Measurements from ENCODE around the gene RRN3. TPM values are rescaled to one million over a fixed set of nuclear protein-coding genes. Genes with fewer than 3 reads are reported as not detected.
"Not testable (repeated sequence)": the region's sequence is repeated elsewhere in the genome, so short reads cannot be mapped to it uniquely, and the experiment has no call there.

The RRN3 gene
- total RNA-seq, 1 donor from 2014 or later, result 39.4 TPM

DNA sequence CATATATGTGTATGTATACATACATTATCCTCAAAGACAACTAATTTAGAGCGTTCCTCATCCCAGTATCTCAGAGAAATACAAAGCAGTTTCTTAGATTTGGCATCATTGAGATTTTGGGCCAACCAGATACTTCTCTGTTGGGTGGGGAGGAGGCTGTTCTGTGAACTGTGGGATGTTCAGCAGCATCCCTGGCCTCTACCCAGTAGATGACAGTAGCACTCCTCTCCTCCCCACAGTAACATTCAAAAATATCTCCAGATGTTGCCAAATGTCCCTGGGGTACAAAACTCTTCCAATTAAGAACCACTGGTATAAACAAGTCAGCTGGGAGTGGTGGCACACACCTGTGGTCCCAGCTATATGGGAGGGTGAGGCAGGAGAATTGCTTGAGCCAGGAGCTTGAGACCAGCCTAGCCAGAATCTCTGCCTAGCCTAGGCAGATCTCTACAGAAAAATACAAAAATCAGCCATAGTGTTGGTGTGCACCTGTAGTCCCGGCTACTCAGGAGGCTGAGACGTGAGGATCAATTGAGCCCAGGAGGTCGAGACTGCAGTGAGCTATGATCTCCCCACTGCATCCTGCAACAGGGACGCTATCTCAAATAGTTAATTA is 6.4 kb upstream of the RRN3 start:
- not testable (repeated sequence) for DNase-seq (ENCODE audit: low spot score)

DNA sequence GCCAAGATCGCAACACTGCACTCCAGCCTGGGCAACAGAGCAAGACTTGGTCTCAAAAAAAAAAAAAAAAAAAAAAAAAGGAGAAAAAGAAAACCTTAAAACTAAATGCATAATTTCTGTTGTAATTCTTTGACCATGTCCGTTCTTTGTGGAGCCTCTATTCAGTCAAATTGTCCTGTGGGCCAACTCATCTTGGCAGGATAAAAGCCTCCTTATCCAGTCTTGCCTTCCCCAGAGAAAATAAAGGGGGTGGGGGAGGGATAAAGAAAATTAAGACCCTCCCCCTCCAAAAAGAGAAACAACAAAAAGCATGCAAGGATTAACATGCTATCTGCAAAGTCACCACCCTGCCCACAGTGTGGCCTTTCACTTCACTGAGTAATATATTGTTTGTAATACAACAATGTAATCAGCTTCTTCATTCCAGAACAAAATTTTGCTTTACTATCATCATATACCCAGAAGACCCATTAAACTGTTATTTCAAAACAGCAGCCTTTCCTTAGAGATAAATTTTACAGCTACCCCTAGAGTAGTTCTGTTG is 5.4 kb upstream of the RRN3 start:
- DNase-seq (ENCODE audit: low spot score), result not testable (repeated sequence)

DNA sequence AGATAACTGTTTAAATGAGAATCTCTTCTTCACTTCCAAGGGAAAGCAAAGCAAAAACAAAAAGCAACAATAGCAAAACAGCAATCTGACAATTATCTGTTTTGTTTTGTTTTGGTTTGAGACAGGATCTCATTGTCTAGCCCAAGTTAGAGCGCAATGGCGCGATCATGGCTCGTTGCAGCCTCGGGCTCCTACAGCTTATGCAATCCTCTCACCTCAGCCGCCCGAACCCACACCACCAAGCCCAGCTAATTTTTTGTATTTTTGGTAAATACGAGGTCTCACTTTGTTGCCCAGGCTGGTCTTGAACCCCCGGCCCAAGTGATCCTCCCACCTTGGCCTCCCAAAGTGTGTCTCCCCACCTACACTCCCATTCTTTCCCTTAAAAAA is 2.5 kb upstream of the RRN3 start:
- DNase-seq (ENCODE audit: low spot score), result not testable (repeated sequence)

GRCh38 chr16:15093571-15093954 is 509 bp downstream of the RRN3 start:
- DNase-seq (ENCODE audit: low spot score), result not testable (repeated sequence)

- DNase-seq (ENCODE audit: low spot score), result not testable (repeated sequence)
Observed at GRCh38 chr16:15090663-15091269, 3.3 kb downstream of the RRN3 start.

DNA sequence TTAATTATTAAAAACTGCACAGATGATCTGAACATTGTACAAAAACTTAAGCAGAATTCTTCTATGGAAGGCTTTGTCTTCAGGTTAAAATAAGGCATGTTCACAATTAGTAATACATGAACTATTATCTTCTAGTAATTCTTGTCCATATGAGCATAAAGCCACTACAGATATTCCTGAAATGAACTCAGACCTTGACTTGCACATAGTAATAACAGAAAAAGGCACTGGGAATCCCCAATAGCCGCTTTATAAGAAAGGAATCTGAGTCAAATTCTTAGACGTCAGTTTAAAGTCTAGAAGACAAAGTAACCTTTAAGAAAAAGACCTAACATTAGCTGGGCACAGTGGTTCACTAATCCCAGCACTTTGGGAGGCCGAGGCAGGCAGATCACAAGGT is 11.3 kb downstream of the RRN3 start:
- not testable (repeated sequence) for DNase-seq (ENCODE audit: low spot score)

DNA sequence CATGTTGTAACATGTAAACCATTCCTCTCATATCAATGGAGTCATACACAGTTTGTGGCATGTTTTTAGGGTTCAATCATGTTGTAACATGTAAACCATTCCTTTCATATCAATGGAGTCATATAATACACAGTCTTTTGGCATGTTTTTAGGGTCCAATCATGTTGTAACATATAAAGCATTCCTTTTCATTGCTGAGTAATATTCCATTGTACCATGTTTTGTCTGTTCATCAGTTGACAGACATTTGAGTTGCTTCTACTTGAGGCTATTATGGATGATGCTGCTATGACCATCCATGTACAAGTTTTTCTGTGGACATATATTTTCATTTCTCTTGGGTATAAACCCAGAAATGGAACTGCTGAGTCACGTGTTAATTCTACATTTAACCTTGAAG is 13.2 kb downstream of the RRN3 start:
- not testable (repeated sequence) for DNase-seq (ENCODE audit: low spot score)

DNA sequence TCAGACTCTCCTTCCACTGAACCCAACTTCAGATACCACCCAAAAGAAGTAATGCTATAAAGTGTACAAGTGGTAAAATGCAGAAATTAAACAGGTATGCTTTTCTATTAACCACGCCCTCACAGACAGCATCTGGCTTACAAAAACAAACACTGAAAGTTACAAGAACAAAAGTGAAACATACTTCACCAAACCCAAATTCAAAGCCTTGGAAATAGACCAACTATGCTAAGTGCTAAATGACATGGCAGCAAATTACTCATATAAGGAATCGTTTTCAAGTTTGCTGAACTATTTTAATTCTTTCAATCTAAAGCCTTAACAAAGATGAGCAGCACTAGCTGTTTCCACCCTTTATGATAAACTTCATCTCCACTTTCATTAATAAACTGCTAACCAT is 17.9 kb downstream of the RRN3 start:
- DNase-seq (ENCODE audit: low spot score), result not testable (repeated sequence)

DNA sequence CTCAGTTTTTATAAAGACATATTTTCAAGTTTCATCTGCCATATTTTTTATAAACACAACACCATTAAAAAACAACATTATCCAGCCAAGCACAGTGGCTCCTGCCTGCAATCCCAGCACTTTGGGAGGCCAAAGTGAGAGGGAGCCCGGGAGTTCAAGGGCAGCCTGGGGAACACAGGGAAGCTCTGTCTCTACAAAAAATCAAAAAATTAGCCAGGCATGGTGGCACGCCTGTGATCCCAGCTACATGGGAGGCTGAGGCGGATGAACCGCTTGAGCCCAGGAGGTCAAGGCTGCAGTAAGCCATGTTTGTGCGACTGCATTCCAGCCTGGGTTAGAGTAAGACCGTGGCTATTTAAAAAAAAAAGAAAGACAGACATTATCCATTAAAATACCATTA is 21.0 kb downstream of the RRN3 start:
- no peak for DNase-seq (ENCODE audit: low spot score)

DNA sequence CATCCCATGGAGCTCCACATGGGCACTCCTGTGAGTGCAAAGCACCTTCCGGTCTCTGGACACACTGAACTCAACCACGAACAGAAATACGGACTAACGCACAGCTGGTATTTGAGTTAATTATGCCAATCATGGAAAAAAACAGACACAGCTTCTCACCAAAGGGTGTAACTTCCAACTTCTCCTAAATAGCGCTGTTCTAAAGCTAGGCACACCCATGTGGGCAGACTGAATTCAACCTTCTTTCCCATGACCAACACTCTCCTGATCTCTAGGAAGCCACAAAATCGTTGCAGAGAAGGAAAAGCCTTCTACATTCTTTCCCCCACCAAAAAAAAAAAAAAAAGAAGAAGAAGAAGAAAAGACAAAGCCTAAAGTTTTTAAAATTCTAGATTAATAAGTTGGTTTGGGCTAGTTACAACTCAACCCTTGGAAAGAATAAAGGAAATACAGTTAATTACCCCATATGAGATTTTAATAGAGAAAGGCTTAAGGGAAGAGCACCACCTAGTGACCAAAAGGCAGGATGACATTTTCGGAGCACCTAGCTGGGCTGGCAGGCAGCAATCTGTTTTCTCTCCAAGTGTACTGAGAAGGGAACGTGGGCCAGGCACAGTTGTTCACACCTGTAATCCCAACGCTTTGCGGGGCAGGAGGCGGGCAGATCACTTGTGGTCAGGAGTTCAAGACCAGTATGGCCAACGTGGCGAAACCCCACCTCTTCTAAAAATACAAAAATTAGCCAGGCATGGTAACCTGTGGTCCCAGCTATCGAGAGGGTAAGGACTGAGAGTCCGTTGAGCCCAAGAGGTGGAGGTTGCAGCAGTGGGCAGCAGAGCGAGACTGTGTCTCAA is 21.9 kb downstream of the RRN3 start:
- DNase-seq (ENCODE audit: low spot score), result not testable (repeated sequence)

DNA sequence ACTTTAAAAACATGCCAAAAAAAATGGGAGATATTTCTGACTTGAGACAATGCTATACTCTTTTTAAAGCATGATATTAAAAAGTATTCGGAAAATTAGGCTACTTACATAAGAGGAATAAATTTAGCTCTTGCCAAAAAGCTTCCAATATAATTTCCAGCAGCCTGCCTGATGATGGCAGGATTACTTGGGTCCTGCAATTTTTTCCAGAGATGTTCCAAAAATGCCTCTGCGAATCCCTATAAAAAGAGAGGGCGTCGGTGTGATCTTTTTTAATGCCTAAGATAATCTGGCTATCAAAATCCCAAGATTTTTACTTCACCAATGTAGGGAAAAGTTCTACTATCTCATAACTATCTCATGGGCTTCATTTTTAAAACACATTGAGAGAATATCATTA is 23.1 kb downstream of the RRN3 start:
- DNase-seq (ENCODE audit: low spot score), result not testable (repeated sequence)

GRCh38 chr16:15066690-15067089 is 27.4 kb downstream of the RRN3 start:
- not testable (repeated sequence) for DNase-seq (ENCODE audit: low spot score)

DNA sequence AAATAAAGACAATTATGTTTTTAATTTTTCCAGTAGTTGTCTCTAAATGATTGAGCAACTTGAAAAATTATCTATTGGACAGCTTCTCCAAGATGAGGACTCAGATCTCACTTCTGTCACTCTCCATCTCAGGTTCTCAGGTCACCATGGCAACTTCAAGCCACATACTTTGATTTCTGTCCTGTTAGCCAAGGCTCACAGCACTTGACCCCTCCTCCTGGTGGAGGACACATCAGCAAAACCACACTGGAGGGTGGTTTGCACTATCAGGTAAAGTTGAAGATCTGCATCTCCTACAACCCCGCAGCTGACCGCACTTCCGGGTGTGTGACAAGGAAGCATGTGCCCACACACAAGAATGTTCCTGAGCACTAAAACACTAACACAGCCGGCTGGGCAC is 28.1 kb downstream of the RRN3 start:
- not testable (repeated sequence) for DNase-seq (ENCODE audit: low spot score)

- DNase-seq (ENCODE audit: low spot score), result not testable (repeated sequence)
Observed at GRCh38 chr16:15062085-15062810, 31.8 kb downstream of the RRN3 start.

DNA sequence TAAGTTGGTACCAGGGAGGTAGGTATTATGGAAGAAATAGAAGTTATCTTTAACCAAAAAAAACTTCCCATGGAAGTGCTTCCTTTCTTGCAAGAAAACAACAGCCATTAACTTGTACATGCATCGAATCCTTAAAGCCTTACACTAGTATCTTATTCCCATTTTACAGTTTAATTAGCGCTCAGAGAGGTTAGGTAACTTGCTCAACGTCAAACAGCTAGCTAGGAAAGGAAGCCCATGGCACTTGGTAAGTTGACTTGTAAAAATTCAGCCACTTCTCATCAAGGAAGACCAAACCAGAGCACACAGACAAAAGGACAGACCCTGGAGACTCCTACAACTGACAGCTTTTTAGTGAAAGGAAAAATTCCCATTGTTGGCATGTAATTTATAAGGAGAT is 34.7 kb downstream of the RRN3 start:
- no peak for DNase-seq (ENCODE audit: low spot score)

DNA sequence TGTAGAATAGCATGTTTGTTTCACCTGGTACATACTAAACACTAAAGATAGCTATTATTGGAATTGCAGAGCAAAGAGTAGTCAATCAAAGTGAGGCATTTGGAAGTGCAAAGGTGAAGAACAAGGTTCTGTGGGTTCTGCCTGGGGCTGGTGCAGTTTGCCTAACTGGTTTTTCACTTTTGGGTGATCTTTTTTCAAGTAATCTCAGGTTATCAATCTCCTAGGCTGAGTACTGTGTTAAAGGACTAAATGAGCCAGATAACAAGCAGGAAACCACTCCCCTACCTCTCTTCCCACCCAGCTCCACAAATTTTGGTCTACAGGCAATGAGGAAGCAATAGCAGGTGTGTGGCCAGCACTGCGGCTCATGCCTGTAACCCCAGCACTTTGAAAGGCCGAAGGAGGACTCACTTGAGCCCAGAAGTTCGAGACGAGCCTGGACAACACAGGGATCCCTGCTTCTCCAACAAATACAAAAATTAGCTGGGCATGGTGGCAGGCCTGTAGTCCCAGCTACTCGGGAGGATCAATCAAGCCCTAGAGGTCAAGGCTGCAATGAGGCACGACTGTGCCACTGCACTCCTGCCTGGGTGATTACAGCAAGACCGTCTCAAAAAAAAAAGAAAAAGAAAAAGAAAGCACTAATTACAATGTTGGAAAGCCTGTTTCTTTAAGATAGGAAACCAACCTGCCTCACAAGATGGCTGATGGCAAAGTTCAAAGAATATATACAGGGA is 36.2 kb downstream of the RRN3 start:
- DNase-seq (ENCODE audit: low spot score), result no peak

GRCh38 chr16:15055141-15056053 is 38.7 kb downstream of the RRN3 start:
- DNase-seq (ENCODE audit: low spot score), result peak; percentile 66

DNA sequence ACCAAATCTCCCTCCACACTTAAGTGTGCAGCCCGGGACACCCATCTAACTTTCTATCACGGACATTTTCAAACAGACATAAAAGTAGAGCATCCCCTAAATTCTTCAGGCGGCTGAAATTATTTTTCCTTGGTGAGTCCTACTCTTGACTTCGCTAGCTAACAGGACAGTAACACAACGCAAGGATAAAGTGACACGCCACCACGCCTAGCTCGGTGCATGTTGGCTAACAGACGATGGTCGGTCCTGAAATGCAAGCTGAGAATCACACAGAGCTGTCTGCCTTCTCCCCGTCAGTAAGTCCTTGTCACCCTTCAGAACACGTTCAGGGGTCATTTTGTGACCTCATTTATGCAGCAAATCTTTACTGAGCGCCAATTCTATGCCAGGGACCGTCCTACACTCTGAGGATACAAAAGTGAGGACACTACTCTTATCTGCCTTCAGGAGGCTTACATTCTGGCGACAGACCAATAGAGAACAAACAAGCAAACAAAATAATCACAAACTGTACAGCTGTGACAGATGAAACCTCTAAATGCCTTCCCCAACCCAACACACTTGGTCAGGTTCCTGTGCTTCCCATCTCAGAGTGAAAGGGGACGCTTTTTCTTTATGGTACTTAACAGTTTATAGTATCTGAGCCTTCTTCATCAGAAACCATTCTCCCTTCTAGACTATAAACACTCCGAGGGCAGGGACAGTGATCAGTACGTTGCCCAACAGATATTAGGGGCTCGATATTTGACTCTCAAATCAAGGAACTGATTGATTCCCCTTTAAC is 39.5 kb downstream of the RRN3 start:
- DNase-seq (ENCODE audit: low spot score), result no peak

DNA sequence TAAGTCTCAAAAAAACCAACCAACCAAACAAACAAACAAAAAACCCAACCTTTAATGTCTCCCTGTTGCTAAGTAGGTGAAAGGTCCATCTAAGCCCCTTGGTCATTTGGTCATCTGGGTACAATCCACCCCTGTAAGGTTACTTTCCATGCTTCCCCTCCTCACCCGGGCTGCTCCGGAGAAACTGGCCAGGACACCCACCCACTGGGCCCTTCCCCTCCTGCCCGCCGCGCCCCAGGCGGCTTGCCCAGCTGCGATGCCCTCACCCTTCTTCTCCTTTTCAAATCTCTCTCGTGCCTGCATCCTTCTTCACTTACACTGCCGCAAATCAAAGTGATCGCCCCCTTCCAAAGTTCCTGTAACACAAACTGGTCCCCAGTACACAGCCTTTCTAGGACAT is 40.2 kb downstream of the RRN3 start:
- no peak for DNase-seq (ENCODE audit: low spot score)

Data from ureter (tissue), 1 donor.